Adrenal gland (tissue), 5 donors: Measurements from ENCODE around the gene PLAA.

Experiments used
- CTCF ChIP-seq, 6 experiments: fragments of 450-650 bp in 4 of 6; fragments of 200-600 bp in 2 of 6; sonication (generic) in 1 of 6; IDR thresholded peaks; 1 replicate in 5 of 6; 2 replicates in 1 of 6; pipeline versions ENCODE4 v1.5.1 to v1.8.0; 2016 to 2021; ENCODE audit warnings: antibody characterized with exemption in 6 of 6, mild to moderate bottlenecking in 2 of 6, moderate library complexity in 1 of 6
- POLR2A ChIP-seq, 2 donors: fragments of 450-650 bp; IDR thresholded peaks; one replicate each; pipeline ENCODE4 v1.6.1; 2017; ENCODE audit warnings: antibody characterized with exemption in 2 of 2, mild to moderate bottlenecking in 2 of 2, moderate library complexity in 1 of 2
- donor health status: DM: no; HTN: no; CAD: no.

GRCh38 chr9:26893030-26893676 is 53.9 kb downstream of the PLAA start:
- TF ChIP-seq POLR2A (IDR thresholded peaks at IDR 0.05) (no peak), CTCF (IDR thresholded peaks at IDR 0.05) (no peak)
